AG09309 (cell line): ENCODE data around the gene WDR18.
A peak's percentile ranks its signal among the peaks of the same experiment; 100 is the strongest.

Experiments
- DNase-seq: peaks from one replicate; pipeline ENCODE4 v3.0.0-alpha.2; 2010; ENCODE audit warnings: low read depth
- H3K4me3 ChIP-seq: 2 replicates; pipeline ENCODE4 v1.5.1; 2011; ENCODE audit warnings: mild to moderate bottlenecking, low read depth, low read length, moderate library complexity; ENCODE audit not compliant: control insufficient read depth
- CTCF ChIP-seq: IDR thresholded peaks from 2 replicates; pipeline ENCODE4 v1.5.1; 2011; ENCODE audit warnings: mild to moderate bottlenecking, low read depth, low read length, inconsistent platforms; ENCODE audit not compliant: insufficient read depth, control insufficient read depth; ENCODE audit errors: missing control alignments

WDR18 gene

GRCh38 chr19:966485-967088 is 17.6 kb upstream of the WDR18 start:
- DNase-seq: no peak
- no peak for TF ChIP-seq CTCF

GRCh38 chr19:970695-971094 is 13.4 kb upstream of the WDR18 start:
- H3K4me3 ChIP-seq: no peak overlapping the region
- peak; percentile 58 for TF ChIP-seq CTCF
- no peak for DNase-seq

More at GRCh38 chr19:966485-967088, 17.6 kb upstream of the WDR18 start:
- no peak overlapping the region for H3K4me3 ChIP-seq

DNA sequence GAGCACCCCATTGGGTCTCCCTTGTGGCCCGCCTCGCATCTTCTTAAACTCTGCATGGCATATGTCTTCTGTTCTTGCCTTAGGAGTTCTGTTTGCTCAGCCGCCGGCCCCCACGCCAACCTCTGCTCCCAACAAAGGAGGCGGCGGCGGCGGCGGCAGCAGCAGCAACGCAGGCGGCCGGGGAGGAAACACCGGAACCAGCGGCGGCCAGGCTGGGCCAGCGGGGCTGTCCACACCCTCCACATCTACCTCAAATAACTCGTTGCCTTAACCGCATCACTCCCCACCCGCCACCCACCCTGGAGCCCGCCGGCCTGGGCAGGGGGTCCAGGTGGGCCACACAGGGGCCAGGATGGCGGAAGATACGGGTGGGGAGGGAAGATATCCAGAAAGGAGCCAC is 12.3 kb upstream of the WDR18 start:
- no peak for DNase-seq
- no peak overlapping the region for H3K4me3 ChIP-seq
- no peak for TF ChIP-seq CTCF

GRCh38 chr19:972281-972680 is 11.9 kb upstream of the WDR18 start:
- no peak overlapping the region for H3K4me3 ChIP-seq
- DNase-seq: no peak
- no peak for TF ChIP-seq CTCF

GRCh38 chr19:973726-974563 is 10.2 kb upstream of the WDR18 start:
- no peak for TF ChIP-seq CTCF
- DNase-seq: no peak

GRCh38 chr19:974564-975257 is 9.4 kb upstream of the WDR18 start:
- no peak for DNase-seq
- H3K4me3 ChIP-seq: no peak overlapping the region
- TF ChIP-seq CTCF: no peak

More at GRCh38 chr19:973726-974563, 10.2 kb upstream of the WDR18 start:
- H3K4me3 ChIP-seq: no peak overlapping the region
